ENCODE data around the gene TBCEL.

Gene TBCEL

DNA sequence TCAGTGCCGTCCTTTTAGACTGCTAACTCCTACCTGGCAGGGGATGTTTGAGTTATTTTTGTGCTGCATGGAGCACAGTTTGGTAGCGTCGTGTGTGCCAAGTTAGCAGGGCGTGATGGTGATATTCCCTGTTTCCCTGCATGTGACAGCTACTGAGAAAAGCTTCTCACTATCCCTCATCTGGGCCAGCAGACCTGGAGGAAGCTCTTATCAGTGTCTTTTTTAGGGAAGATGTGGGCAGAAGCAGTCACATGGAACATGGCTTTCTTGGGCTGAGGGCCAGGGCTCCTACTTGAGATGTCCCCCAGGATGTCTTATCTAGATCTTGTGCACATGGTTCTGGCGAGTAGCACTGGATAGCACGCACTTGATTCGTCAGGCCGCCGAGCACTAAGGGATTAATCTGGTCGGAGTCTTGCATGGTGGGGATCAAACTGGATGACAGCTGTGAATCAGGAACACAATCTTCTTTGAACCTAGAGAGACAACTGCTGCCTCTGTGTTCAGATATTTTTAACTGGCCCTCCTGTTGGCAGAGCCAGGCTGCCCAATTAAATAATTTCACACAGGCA is 110.9 kb downstream of the TBCEL start:
- H3K27me3 ChIP-seq (ENCODE audit: insufficient read depth, low read length, poor library complexity), result no peaks in the 10 kb centered on the region
- no peak overlapping the region for H3K27ac ChIP-seq (ENCODE audit: low read length)
- DNase-seq (no peak), ATAC-seq (ENCODE audit: insufficient read depth, low read depth) (no peak)
- no peak overlapping the region for H3K4me2 ChIP-seq (ENCODE audit: insufficient read depth, low read length)
- no peak overlapping the region for H2AFZ ChIP-seq (ENCODE audit: low read depth, low read length)
- H3K4me1 ChIP-seq (ENCODE audit: insufficient read depth, low read length), result no peaks in the 10 kb centered on the region
- no peaks in the 10 kb centered on the region for H3K9me3 ChIP-seq (ENCODE audit: insufficient read depth, low read length, severe bottlenecking)
- no peaks in the 10 kb centered on the region for H3K79me2 ChIP-seq (ENCODE audit: insufficient read depth, low read length)
- no peak overlapping the region for H3K9ac ChIP-seq (ENCODE audit: low read depth, low read length)
- no peaks in the 10 kb centered on the region for H4K20me1 ChIP-seq (ENCODE audit: insufficient read depth, low read length)
- TF ChIP-seq, protein P1, sequence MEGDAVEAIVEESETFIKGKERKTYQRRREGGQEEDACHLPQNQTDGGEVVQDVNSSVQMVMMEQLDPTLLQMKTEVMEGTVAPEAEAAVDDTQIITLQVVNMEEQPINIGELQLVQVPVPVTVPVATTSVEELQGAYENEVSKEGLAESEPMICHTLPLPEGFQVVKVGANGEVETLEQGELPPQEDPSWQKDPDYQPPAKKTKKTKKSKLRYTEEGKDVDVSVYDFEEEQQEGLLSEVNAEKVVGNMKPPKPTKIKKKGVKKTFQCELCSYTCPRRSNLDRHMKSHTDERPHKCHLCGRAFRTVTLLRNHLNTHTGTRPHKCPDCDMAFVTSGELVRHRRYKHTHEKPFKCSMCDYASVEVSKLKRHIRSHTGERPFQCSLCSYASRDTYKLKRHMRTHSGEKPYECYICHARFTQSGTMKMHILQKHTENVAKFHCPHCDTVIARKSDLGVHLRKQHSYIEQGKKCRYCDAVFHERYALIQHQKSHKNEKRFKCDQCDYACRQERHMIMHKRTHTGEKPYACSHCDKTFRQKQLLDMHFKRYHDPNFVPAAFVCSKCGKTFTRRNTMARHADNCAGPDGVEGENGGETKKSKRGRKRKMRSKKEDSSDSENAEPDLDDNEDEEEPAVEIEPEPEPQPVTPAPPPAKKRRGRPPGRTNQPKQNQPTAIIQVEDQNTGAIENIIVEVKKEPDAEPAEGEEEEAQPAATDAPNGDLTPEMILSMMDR (IDR thresholded peaks at IDR 0.05; ENCODE audit: borderline replicate concordance, extremely low read depth, low read length, poor library complexity, severe bottlenecking), result no peak
- no peak for TF ChIP-seq EZH2 (IDR thresholded peaks at IDR 0.05; ENCODE audit: borderline replicate concordance, low read depth, low read length, severe bottlenecking)
- H3K36me3 ChIP-seq (ENCODE audit: insufficient read depth, low read length), result no peaks in the 10 kb centered on the region
- no peak overlapping the region for H3K4me3 ChIP-seq (ENCODE audit: low read depth in 1 of 2, low read length in 2 of 2)

DNA sequence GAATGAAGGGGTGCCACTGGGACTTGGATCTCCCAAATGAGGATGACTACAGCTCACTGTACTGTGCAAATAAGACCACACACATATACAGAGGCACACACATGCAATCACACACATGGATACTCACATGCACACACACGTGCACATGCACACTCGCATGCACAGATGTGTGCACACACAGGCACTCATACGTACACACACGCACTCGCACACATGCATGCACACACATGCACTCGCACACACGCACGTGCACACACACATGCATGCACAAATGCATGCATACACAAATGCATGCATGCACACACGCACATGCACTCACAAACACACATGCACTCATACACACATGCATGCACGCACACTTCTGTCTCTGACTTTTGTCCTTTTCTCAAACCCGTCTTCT is 113.1 kb downstream of the TBCEL start:
- no peak overlapping the region for H3K27ac ChIP-seq (ENCODE audit: low read length)
- H3K36me3 ChIP-seq (ENCODE audit: insufficient read depth, low read length), result no peaks in the 10 kb centered on the region
- H3K27me3 ChIP-seq (ENCODE audit: insufficient read depth, low read length, poor library complexity), result no peaks in the 10 kb centered on the region
- no peak overlapping the region for H2AFZ ChIP-seq (ENCODE audit: low read depth, low read length)
- no peak for ATAC-seq (ENCODE audit: insufficient read depth, low read depth)
- TF ChIP-seq, protein P1 (IDR thresholded peaks at IDR 0.05; ENCODE audit: borderline replicate concordance, extremely low read depth, low read length, poor library complexity, severe bottlenecking), result no peak
- TF ChIP-seq EZH2 (IDR thresholded peaks at IDR 0.05; ENCODE audit: borderline replicate concordance, low read depth, low read length, severe bottlenecking), result no peak
- H3K4me2 ChIP-seq (ENCODE audit: insufficient read depth, low read length), result no peak overlapping the region
- H3K4me1 ChIP-seq (ENCODE audit: insufficient read depth, low read length), result no peaks in the 10 kb centered on the region
- no peaks in the 10 kb centered on the region for H3K79me2 ChIP-seq (ENCODE audit: insufficient read depth, low read length)
- no peaks in the 10 kb centered on the region for H3K9me3 ChIP-seq (ENCODE audit: insufficient read depth, low read length, severe bottlenecking)
- no peak overlapping the region for H3K9ac ChIP-seq (ENCODE audit: low read depth, low read length)
- DNase-seq, result no peak
- H4K20me1 ChIP-seq (ENCODE audit: insufficient read depth, low read length), result no peaks in the 10 kb centered on the region
- H3K4me3 ChIP-seq (ENCODE audit: low read depth in 1 of 2, low read length in 2 of 2), result no peak overlapping the region

DNA sequence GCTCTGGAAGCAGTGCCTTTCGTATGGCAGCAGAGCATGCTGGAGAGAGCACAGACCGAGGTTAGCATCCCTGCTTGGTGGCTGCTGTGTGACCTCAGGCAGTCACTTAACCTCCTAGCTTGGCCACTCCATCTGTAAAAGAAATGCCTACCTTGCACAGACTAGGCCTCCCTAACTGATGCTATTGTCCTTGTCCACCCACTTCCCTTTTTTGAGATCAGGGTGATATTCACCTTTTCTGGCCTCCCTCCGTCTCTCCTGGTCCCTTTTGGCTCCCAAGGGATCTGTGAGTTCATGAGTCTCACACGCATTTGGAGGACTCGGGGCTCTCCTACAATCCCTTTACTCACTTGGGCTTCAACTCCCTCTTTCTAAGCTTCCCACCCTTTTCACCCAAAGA is 114.4 kb downstream of the TBCEL start:
- TF ChIP-seq, protein P1 (IDR thresholded peaks at IDR 0.05; ENCODE audit: borderline replicate concordance, extremely low read depth, low read length, poor library complexity, severe bottlenecking), result no peak
- no peak for TF ChIP-seq EZH2 (IDR thresholded peaks at IDR 0.05; ENCODE audit: borderline replicate concordance, low read depth, low read length, severe bottlenecking)
- Histone ChIP-seq H3K36me3 (ENCODE audit: insufficient read depth, low read length) (no peaks in the 10 kb centered on the region), H3K9ac (ENCODE audit: low read depth, low read length) (no peak overlapping the region), H3K4me3 (ENCODE audit: low read depth in 1 of 2, low read length in 2 of 2) (no peak overlapping the region), H3K79me2 (ENCODE audit: insufficient read depth, low read length) (no peaks in the 10 kb centered on the region), H3K27ac (ENCODE audit: low read length) (no peak overlapping the region), H4K20me1 (ENCODE audit: insufficient read depth, low read length) (no peaks in the 10 kb centered on the region), H3K4me1 (ENCODE audit: insufficient read depth, low read length) (no peaks in the 10 kb centered on the region), H3K9me3 (ENCODE audit: insufficient read depth, low read length, severe bottlenecking) (no peaks in the 10 kb centered on the region), H3K4me2 (ENCODE audit: insufficient read depth, low read length) (no peak overlapping the region), H2AFZ (ENCODE audit: low read depth, low read length) (no peak overlapping the region), H3K27me3 (ENCODE audit: insufficient read depth, low read length, poor library complexity) (no peaks in the 10 kb centered on the region)
- DNase-seq (no peak), ATAC-seq (ENCODE audit: insufficient read depth, low read depth) (no peak)

DNA sequence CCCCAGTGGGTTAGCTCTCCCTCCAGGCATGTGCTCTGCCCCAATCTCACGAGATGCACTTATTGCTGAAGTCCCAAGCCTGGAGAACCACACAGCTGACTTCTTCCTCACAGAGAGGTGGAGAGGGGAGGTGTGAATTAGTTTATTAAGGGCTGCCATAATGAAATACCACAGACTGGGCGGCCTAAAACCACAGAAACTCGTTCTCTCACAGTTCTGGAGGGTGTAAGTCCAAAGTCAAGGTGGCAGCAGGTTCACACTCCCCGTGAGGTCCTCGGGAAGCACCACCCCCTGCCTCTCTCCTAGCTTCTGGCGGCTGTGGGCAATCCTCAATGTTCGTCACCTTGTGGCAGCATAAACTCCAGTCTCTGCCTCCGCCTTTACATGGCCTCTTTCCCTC is 116.5 kb downstream of the TBCEL start:
- H3K27ac ChIP-seq (ENCODE audit: low read length), result no peak overlapping the region
- H3K79me2 ChIP-seq (ENCODE audit: insufficient read depth, low read length), result no peaks in the 10 kb centered on the region
- no peaks in the 10 kb centered on the region for H4K20me1 ChIP-seq (ENCODE audit: insufficient read depth, low read length)
- no peaks in the 10 kb centered on the region for H3K27me3 ChIP-seq (ENCODE audit: insufficient read depth, low read length, poor library complexity)
- DNase-seq (no peak), ATAC-seq (ENCODE audit: insufficient read depth, low read depth) (no peak)
- no peak overlapping the region for H2AFZ ChIP-seq (ENCODE audit: low read depth, low read length)
- no peak overlapping the region for H3K9ac ChIP-seq (ENCODE audit: low read depth, low read length)
- no peak overlapping the region for H3K4me2 ChIP-seq (ENCODE audit: insufficient read depth, low read length)
- no peak for TF ChIP-seq EZH2 (IDR thresholded peaks at IDR 0.05; ENCODE audit: borderline replicate concordance, low read depth, low read length, severe bottlenecking)
- TF ChIP-seq, protein P1 (IDR thresholded peaks at IDR 0.05; ENCODE audit: borderline replicate concordance, extremely low read depth, low read length, poor library complexity, severe bottlenecking), result no peak
- no peaks in the 10 kb centered on the region for H3K36me3 ChIP-seq (ENCODE audit: insufficient read depth, low read length)
- no peaks in the 10 kb centered on the region for H3K4me1 ChIP-seq (ENCODE audit: insufficient read depth, low read length)
- no peak overlapping the region for H3K4me3 ChIP-seq (ENCODE audit: low read depth in 1 of 2, low read length in 2 of 2)
- H3K9me3 ChIP-seq (ENCODE audit: insufficient read depth, low read length, severe bottlenecking), result no peaks in the 10 kb centered on the region
